PC-9 (cell line): ENCODE data around the gene AGBL4. TPM values are rescaled to one million over a fixed set of nuclear protein-coding genes. Genes with fewer than 3 reads are reported as not detected.

ENCODE experiments used
- BruUV-seq: library from RNA; stranded (reverse); fragments of 400-500 nt; replicated peaks from 2 replicates; lab custom pipeline; 2021; lab: Mats Ljungman, UMichigan
- CTCF ChIA-PET: fragments of 300-600 bp; sonication (Branson Sonifier 250); formaldehyde crosslinking; loops from one replicate; lab custom pipeline; 2022; ENCODE audit warnings: antibody characterized with exemption; lab: Charles Lee
- POLR2A ChIA-PET: fragments of 300-600 bp; sonication (Branson Sonifier 250); formaldehyde crosslinking; loops from one replicate; lab custom pipeline; 2022; ENCODE audit warnings: antibody characterized with exemption; ENCODE audit not compliant: unreplicated experiment; lab: Charles Lee
- DNase-seq, 2 experiments: peaks; one replicate each; pipeline versions ENCODE4 v3.0.0 to v3.0.0-alpha.2; 2015 to 2022; ENCODE audit warnings: mixed read lengths in 1 of 2
- H2AFZ ChIP-seq: fragments of 200-600 bp; sonication (generic); 2 replicates; pipeline ENCODE4 v1.8.1; 2017; ENCODE audit warnings: antibody characterized with exemption
- H3F3A ChIP-seq: fragments of 200-600 bp; sonication (generic); 2 replicates; pipeline ENCODE4 v1.8.1; 2017; ENCODE audit warnings: antibody characterized with exemption, mild to moderate bottlenecking, low read depth; ENCODE audit not compliant: insufficient read depth
- H3K27ac ChIP-seq: fragments of 200-600 bp; sonication (generic); 2 replicates; pipeline ENCODE4 v1.6.1; 2016; ENCODE audit warnings: mixed run types
- H3K27me3 ChIP-seq: fragments of 200-600 bp; sonication (generic); 2 replicates; pipeline ENCODE4 v1.6.1; 2016; ENCODE audit warnings: low read depth, mixed run types; ENCODE audit not compliant: insufficient read depth
- H3K36me3 ChIP-seq: fragments of 200-600 bp; sonication (generic); 2 replicates; pipeline ENCODE4 v1.6.1; 2016; ENCODE audit warnings: low read depth, mixed run types
- H3K4me1 ChIP-seq: fragments of 200-600 bp; sonication (generic); replicated peaks from 2 replicates; pipeline ENCODE4 v1.6.1; 2016; ENCODE audit warnings: mixed run types; ENCODE audit not compliant: insufficient read depth
- H3K4me2 ChIP-seq: fragments of 200-600 bp; sonication (generic); 2 replicates; pipeline ENCODE4 v1.6.1; 2017; ENCODE audit warnings: mixed run types
- H3K4me3 ChIP-seq: fragments of 200-600 bp; sonication (generic); 2 replicates; pipeline ENCODE4 v1.6.1; 2016; ENCODE audit warnings: mixed run types
- H3K79me2 ChIP-seq: fragments of 200-600 bp; sonication (generic); 2 replicates; pipeline ENCODE4 v1.6.1; 2017; ENCODE audit warnings: low read depth, mixed run types
- H3K9me2 ChIP-seq: fragments of 200-600 bp; sonication (generic); 2 replicates; pipeline ENCODE4 v1.8.1; 2017; ENCODE audit warnings: mild to moderate bottlenecking; ENCODE audit not compliant: insufficient read depth
- H3K9me3 ChIP-seq: fragments of 200-600 bp; sonication (generic); 2 replicates; pipeline ENCODE4 v1.8.1; 2016; ENCODE audit warnings: low read depth; ENCODE audit not compliant: insufficient read depth
- H4K20me1 ChIP-seq: fragments of 200-600 bp; sonication (generic); 2 replicates; pipeline ENCODE4 v1.8.1; 2017; ENCODE audit not compliant: insufficient read depth
- CTCF ChIP-seq: fragments of 200-600 bp; sonication (generic); conservative IDR thresholded peaks from 2 replicates; pipeline ENCODE4 v1.6.1; 2017; ENCODE audit warnings: mixed run types, antibody characterized with exemption, mild to moderate bottlenecking, moderate library complexity
- EZH2 ChIP-seq: fragments of 200-600 bp; sonication (generic); IDR thresholded peaks from 2 replicates; pipeline ENCODE4 v1.8.0; 2017; ENCODE audit warnings: antibody characterized with exemption, low read depth
- intact Hi-C: fragments of 100-400 bp; cut with micrococcal nuclease; formaldehyde crosslinking; loops from one replicate; pipeline ENCODE4 v1.10.0; 2022; ENCODE audit not compliant: unreplicated experiment
- total RNA-seq: library from RNA; stranded (reverse); gene quantifications from 2 replicates; pipeline ENCODE4 v1.2.3, GENCODE V29; 2021

AGBL4 gene
- total RNA-seq, 1 experiment from 2014 or later = not detected

GRCh38 chr1:48561444-48561843 is 1462.3 kb downstream of the AGBL4 start:
- no peaks in the 10 kb centered on the region for H3K9me3 ChIP-seq
- POLR2A ChIA-PET = no interaction called here
- no TSS peak for BruUV-seq
- no peak overlapping the region for H3K4me3 ChIP-seq
- DNase-seq = no peak
- H4K20me1 ChIP-seq = no peaks in the 10 kb centered on the region
- TF ChIP-seq EZH2 (no peak), CTCF (no peak)
- no peaks in the 10 kb centered on the region for H3K79me2 ChIP-seq
- H3K27me3 ChIP-seq = no peaks in the 10 kb centered on the region
- intact Hi-C loops = no loop called here
- no peak overlapping the region for H2AFZ ChIP-seq
- no peak overlapping the region for H3K4me2 ChIP-seq
- CTCF ChIA-PET = no interaction called here
- no peaks in the 10 kb centered on the region for H3F3A ChIP-seq
- no peaks in the 10 kb centered on the region for H3K4me1 ChIP-seq
- no peak overlapping the region for H3K27ac ChIP-seq
- H3K36me3 ChIP-seq = no peaks in the 10 kb centered on the region
- H3K9me2 ChIP-seq = no peaks in the 10 kb centered on the region

GRCh38 chr1:48560577-48560976 is 1463.2 kb downstream of the AGBL4 start:
- Histone ChIP-seq H3K9me3 (no peaks in the 10 kb centered on the region), H3K4me2 (no peak overlapping the region), H3K4me3 (no peak overlapping the region), H3K9me2 (no peaks in the 10 kb centered on the region), H3K27me3 (0 out of 2 replicates have a peak, but pooled peaks cover 2% of the 10 kb centered on the region), H3F3A (no peaks in the 10 kb centered on the region), H4K20me1 (no peaks in the 10 kb centered on the region), H3K27ac (no peak overlapping the region), H3K4me1 (no peaks in the 10 kb centered on the region), H3K79me2 (no peaks in the 10 kb centered on the region), H3K36me3 (no peaks in the 10 kb centered on the region), H2AFZ (no peak overlapping the region)
- no peak for DNase-seq
- ChIA-PET CTCF (no interaction called here), POLR2A (no interaction called here)
- no peak for TF ChIP-seq CTCF
- no peak for TF ChIP-seq EZH2
- intact Hi-C loops = no loop called here
- no TSS peak for BruUV-seq

DNA sequence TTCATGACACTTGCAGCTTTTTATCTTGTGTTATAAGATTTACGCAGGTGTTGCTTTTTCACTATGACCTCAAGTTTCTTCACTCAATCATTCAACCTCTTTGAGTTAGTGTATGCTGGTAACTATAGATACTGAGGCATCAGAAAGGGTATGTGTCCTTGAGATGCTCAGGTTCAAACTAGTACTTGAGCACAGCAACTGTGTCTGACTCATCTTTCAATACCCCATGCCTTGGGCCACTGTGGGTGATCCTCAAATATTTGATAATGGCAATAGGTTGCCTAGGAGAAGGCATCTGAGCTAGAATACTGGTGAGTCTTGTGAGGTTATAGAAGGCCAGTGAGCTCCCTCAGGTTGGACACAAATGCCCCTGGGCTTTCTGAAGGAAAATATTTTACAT is 1463.6 kb downstream of the AGBL4 start:
- no peaks in the 10 kb centered on the region for H3K36me3 ChIP-seq
- CTCF ChIA-PET = no interaction called here
- no peak for DNase-seq
- TF ChIP-seq EZH2 (no peak), CTCF (no peak)
- no peak overlapping the region for H3K4me3 ChIP-seq
- no peaks in the 10 kb centered on the region for H3K9me2 ChIP-seq
- no peak overlapping the region for H2AFZ ChIP-seq
- 0 out of 2 replicates have a peak, but pooled peaks cover 3% of the 10 kb centered on the region for H3K27me3 ChIP-seq
- H3F3A ChIP-seq = no peaks in the 10 kb centered on the region
- H3K4me1 ChIP-seq = no peaks in the 10 kb centered on the region
- BruUV-seq = no TSS peak
- POLR2A ChIA-PET = no interaction called here
- intact Hi-C loops = no loop called here
- H3K9me3 ChIP-seq = no peaks in the 10 kb centered on the region
- no peaks in the 10 kb centered on the region for H3K79me2 ChIP-seq
- no peak overlapping the region for H3K4me2 ChIP-seq
- H3K27ac ChIP-seq = no peak overlapping the region
- no peaks in the 10 kb centered on the region for H4K20me1 ChIP-seq
